ENCODE data around the gene UBXN11. TPM values are rescaled to one million over a fixed set of nuclear protein-coding genes. Genes with fewer than 3 reads are reported as not detected.

UBXN11 gene
- total RNA-seq, 1 donor = 5.8 TPM

- peak overlapping the region; percentile 76 for H3K27ac ChIP-seq (ENCODE audit: low read depth, low read length)
- DNase-seq (ENCODE audit: insufficient read length, low spot score, missing footprints) = peak; percentile 95
- H2AFZ ChIP-seq (ENCODE audit: low read length) = no peak overlapping the region
- TF ChIP-seq CTCF (IDR thresholded peaks at IDR 0.05; ENCODE audit: extremely low read depth, low read depth, low read length) = no peak
- H3K4me3 ChIP-seq (ENCODE audit: insufficient read depth, low read length) = no peak overlapping the region
- H4K20me1 ChIP-seq (ENCODE audit: insufficient read depth, low read length) = peaks cover 18% of the 10 kb centered on the region
- H3K9me3 ChIP-seq (ENCODE audit: low read depth, low read length) = no peaks in the 10 kb centered on the region
- peaks cover 40% of the 10 kb centered on the region for H3K79me2 ChIP-seq (ENCODE audit: insufficient read depth, low read length)
- H3K36me3 ChIP-seq (ENCODE audit: insufficient read depth, low read length) = peaks cover 35% of the 10 kb centered on the region
- H3K4me2 ChIP-seq (ENCODE audit: insufficient read depth, low read length) = peak overlapping the region; percentile 90
- peaks cover 74% of the 10 kb centered on the region for H3K4me1 ChIP-seq (ENCODE audit: insufficient read depth, low read length)
- H3K27me3 ChIP-seq (ENCODE audit: insufficient read depth, low read length) = no peaks in the 10 kb centered on the region
Measured at GRCh38 chr1:26278303-26278702, 28.1 kb downstream of the UBXN11 start.

- H4K20me1 ChIP-seq (ENCODE audit: insufficient read depth, low read length) = peaks cover 18% of the 10 kb centered on the region
- H3K79me2 ChIP-seq (ENCODE audit: insufficient read depth, low read length) = peaks cover 34% of the 10 kb centered on the region
- H3K27me3 ChIP-seq (ENCODE audit: insufficient read depth, low read length) = no peaks in the 10 kb centered on the region
- H3K4me3 ChIP-seq (ENCODE audit: insufficient read depth, low read length) = no peak overlapping the region
- H3K9me3 ChIP-seq (ENCODE audit: low read depth, low read length) = no peaks in the 10 kb centered on the region
- peaks cover 68% of the 10 kb centered on the region for H3K4me1 ChIP-seq (ENCODE audit: insufficient read depth, low read length)
- peak overlapping the region; percentile 76 for H3K27ac ChIP-seq (ENCODE audit: low read depth, low read length)
- no peak for TF ChIP-seq CTCF (IDR thresholded peaks at IDR 0.05; ENCODE audit: extremely low read depth, low read depth, low read length)
- H3K36me3 ChIP-seq (ENCODE audit: insufficient read depth, low read length) = peaks cover 35% of the 10 kb centered on the region
- no peak overlapping the region for H2AFZ ChIP-seq (ENCODE audit: low read length)
- peak overlapping the region; percentile 14 for H3K4me2 ChIP-seq (ENCODE audit: insufficient read depth, low read length)
- peak; percentile 70 for DNase-seq (ENCODE audit: insufficient read length, low spot score, missing footprints)
Measured at GRCh38 chr1:26277719-26278118, 28.7 kb downstream of the UBXN11 start.

GRCh38 chr1:26277261-26277661 lies 29.2 kb downstream of the UBXN11 start:
- Histone ChIP-seq H3K9me3 (ENCODE audit: low read depth, low read length) (no peaks in the 10 kb centered on the region), H2AFZ (ENCODE audit: low read length) (no peak overlapping the region), H3K4me2 (ENCODE audit: insufficient read depth, low read length) (no peak overlapping the region), H3K4me1 (ENCODE audit: insufficient read depth, low read length) (peaks cover 63% of the 10 kb centered on the region), H3K4me3 (ENCODE audit: insufficient read depth, low read length) (no peak overlapping the region), H4K20me1 (ENCODE audit: insufficient read depth, low read length) (peaks cover 16% of the 10 kb centered on the region), H3K36me3 (ENCODE audit: insufficient read depth, low read length) (peaks cover 32% of the 10 kb centered on the region), H3K27ac (ENCODE audit: low read depth, low read length) (peak overlapping the region; percentile 76), H3K79me2 (ENCODE audit: insufficient read depth, low read length) (peaks cover 30% of the 10 kb centered on the region), H3K27me3 (ENCODE audit: insufficient read depth, low read length) (no peaks in the 10 kb centered on the region)
- no peak for DNase-seq (ENCODE audit: insufficient read length, low spot score, missing footprints)
- no peak for TF ChIP-seq CTCF (IDR thresholded peaks at IDR 0.05; ENCODE audit: extremely low read depth, low read depth, low read length)

GRCh38 chr1:26276432-26276838 lies 30.0 kb downstream of the UBXN11 start:
- Histone ChIP-seq H3K4me3 (ENCODE audit: insufficient read depth, low read length) (peak overlapping the region; percentile 14), H3K79me2 (ENCODE audit: insufficient read depth, low read length) (peaks cover 22% of the 10 kb centered on the region), H3K27me3 (ENCODE audit: insufficient read depth, low read length) (no peaks in the 10 kb centered on the region), H3K27ac (ENCODE audit: low read depth, low read length) (peak overlapping the region; percentile 76), H3K9me3 (ENCODE audit: low read depth, low read length) (no peaks in the 10 kb centered on the region), H3K4me2 (ENCODE audit: insufficient read depth, low read length) (peak overlapping the region; percentile 68), H4K20me1 (ENCODE audit: insufficient read depth, low read length) (peaks cover 10% of the 10 kb centered on the region), H2AFZ (ENCODE audit: low read length) (no peak overlapping the region), H3K36me3 (ENCODE audit: insufficient read depth, low read length) (peaks cover 33% of the 10 kb centered on the region), H3K4me1 (ENCODE audit: insufficient read depth, low read length) (peaks cover 55% of the 10 kb centered on the region)
- no peak for TF ChIP-seq CTCF (IDR thresholded peaks at IDR 0.05; ENCODE audit: extremely low read depth, low read depth, low read length)
- DNase-seq (ENCODE audit: insufficient read length, low spot score, missing footprints) = peak; percentile 96
